Thyroid gland (tissue), 4 donors: ENCODE results near the gene CH25H. TPM values are rescaled to one million over a fixed set of nuclear protein-coding genes. Genes with fewer than 3 reads are reported as not detected.

Experiments used
- DNase-seq, 2 donors: peaks; one replicate each; pipeline ENCODE4 v3.0.0-alpha.2; 2019
- H3K27ac ChIP-seq, 3 donors: fragments of 200-600 bp; sonication (generic); 1 replicate in 2 of 3; 2 replicates in 1 of 3; pipeline ENCODE4 v1.5.1; 2016 to 2019; ENCODE audit warnings: mild to moderate bottlenecking in 1 of 3, moderate library complexity in 1 of 3
- H3K27me3 ChIP-seq: fragments of 200-600 bp; sonication (generic); one replicate; pipeline ENCODE4 v1.5.1; 2019
- H3K36me3 ChIP-seq, 2 donors: fragments of 200-600 bp; sonication (generic); one replicate each; pipeline ENCODE4 v1.5.1; 2016 to 2019
- H3K4me1 ChIP-seq, 2 donors: fragments of 200-600 bp; sonication (generic); one replicate each; pipeline ENCODE4 v1.5.1; 2017 to 2019
- H3K4me3 ChIP-seq, 3 donors: fragments of 200-600 bp; sonication (generic); replicated peaks in 1 of 3; 1 replicate in 2 of 3; 2 replicates in 1 of 3; pipeline ENCODE4 v1.5.1; 2016; ENCODE audit warnings: mild to moderate bottlenecking in 1 of 3
- H3K9me3 ChIP-seq: fragments of 200-600 bp; sonication (generic); one replicate; pipeline ENCODE4 v1.5.1; 2017
- CTCF ChIP-seq, 6 experiments: fragments of 200-600 bp in 3 of 6; fragments of 450-650 bp in 3 of 6; sonication (generic) in 3 of 6; IDR thresholded peaks; one replicate each; pipeline ENCODE4 v1.5.1; 2016 to 2019; ENCODE audit warnings: antibody characterized with exemption in 6 of 6, mild to moderate bottlenecking in 2 of 6, inconsistent platforms in 1 of 6, moderate library complexity in 1 of 6
- POLR2A ChIP-seq, 2 donors: fragments of 450-650 bp; IDR thresholded peaks; one replicate each; pipeline ENCODE4 v1.6.1; 2017; ENCODE audit warnings: antibody characterized with exemption in 2 of 2, mild to moderate bottlenecking in 2 of 2, moderate library complexity in 1 of 2
- WGBS, 2 donors: methylation state at CpG; one replicate each; pipeline ENCODE4 v1.1.5; 2017; 5-methylcytosine and 5-hydroxymethylcytosine counted together
- intact Hi-C: fragments of 100-400 bp; cut with DNase I; formaldehyde crosslinking; loops from one replicate; pipeline ENCODE4 v1.15.1; 2023
- total RNA-seq, 4 donors: library from RNA; depleted of rRNA; stranded (reverse); fragments of >200 nt; gene quantifications; one replicate each; pipeline ENCODE4 v1.2.3, GENCODE V29; 2016

The CH25H gene
- total RNA-seq, 4 donors from 2014 or later = 0.44 to 6.3 (median 3.4) TPM; not detected in 1

GRCh38 chr10:89159761-89160160, 47.4 kb downstream of the CH25H start:
- no peak for TF ChIP-seq POLR2A (IDR thresholded peaks at IDR 0.05)
- TF ChIP-seq CTCF (IDR thresholded peaks at IDR 0.05) = no peak
- Histone ChIP-seq H3K4me3 (no peak overlapping the region), H3K9me3 (no peaks in the 10 kb centered on the region), H3K27ac (no peak overlapping the region), H3K27me3 (no peaks in the 10 kb centered on the region), H3K36me3 (no peaks in the 10 kb centered on the region), H3K4me1 (no peaks in the 10 kb centered on the region)
- WGBS, 2 donors = 84% methylated on average over 1 of the region's 1 CpG
- no peak for DNase-seq
- intact Hi-C loops = no loop called here

GRCh38 chr10:89159316-89159715, 47.8 kb downstream of the CH25H start:
- no peak overlapping the region for H3K27ac ChIP-seq
- DNase-seq = no peak
- no peak overlapping the region for H3K4me3 ChIP-seq
- intact Hi-C loops = no loop called here
- H3K27me3 ChIP-seq = no peaks in the 10 kb centered on the region
- no peaks in the 10 kb centered on the region for H3K36me3 ChIP-seq
- no peaks in the 10 kb centered on the region for H3K9me3 ChIP-seq
- no peak for TF ChIP-seq CTCF (IDR thresholded peaks at IDR 0.05)
- TF ChIP-seq POLR2A (IDR thresholded peaks at IDR 0.05) = no peak
- no peaks in the 10 kb centered on the region for H3K4me1 ChIP-seq

- H3K4me3 ChIP-seq = no peak overlapping the region
- no peaks in the 10 kb centered on the region for H3K4me1 ChIP-seq
- no peaks in the 10 kb centered on the region for H3K27me3 ChIP-seq
- TF ChIP-seq POLR2A (IDR thresholded peaks at IDR 0.05) = no peak
- no peak for TF ChIP-seq CTCF (IDR thresholded peaks at IDR 0.05)
- DNase-seq = no peak
- no peaks in the 10 kb centered on the region for H3K36me3 ChIP-seq
- intact Hi-C loops = no loop called here
- H3K27ac ChIP-seq = no peak overlapping the region
- H3K9me3 ChIP-seq = no peaks in the 10 kb centered on the region
Observed at GRCh38 chr10:89158446-89158845, 48.7 kb downstream of the CH25H start.

GRCh38 chr10:89156161-89156835, 50.8 kb downstream of the CH25H start:
- Histone ChIP-seq H3K36me3 (no peaks in the 10 kb centered on the region), H3K4me1 (no peaks in the 10 kb centered on the region), H3K4me3 (no peak overlapping the region), H3K27ac (no peak overlapping the region), H3K9me3 (no peaks in the 10 kb centered on the region), H3K27me3 (no peaks in the 10 kb centered on the region)
- intact Hi-C loops = no loop called here
- DNase-seq = no peak
- WGBS, 2 donors = 83 to 87% methylated on average over 5 of the region's 5 CpGs
- no peak for TF ChIP-seq POLR2A (IDR thresholded peaks at IDR 0.05)
- TF ChIP-seq CTCF (IDR thresholded peaks at IDR 0.05) = no peak

Other genes with a start within 250 kb of the CH25H start
- gene FAS, start 216.5 kb downstream of the CH25H start, total RNA-seq = 10 to 100 TPM in 3 of 4 donors, 1 to 10 TPM in 1; 9.4 to 34.1 (median 17.4) TPM
- gene LIPA, start 44.5 kb upstream of the CH25H start, total RNA-seq = 10 to 100 TPM; 29.1 to 45.8 (median 33.9) TPM
- 1 to 10 TPM; 3.4 to 5.4 (median 4.6) TPM for gene IFIT2, start 94.7 kb upstream of the CH25H start, total RNA-seq
- 10 to 100 TPM in 1 of 4 donors, 1 to 10 TPM in 3; 5.9 to 11.4 (median 8.8) TPM for gene IFIT3, start 120.7 kb upstream of the CH25H start, total RNA-seq
- not detected for gene IFIT1B, start 170.7 kb upstream of the CH25H start, total RNA-seq
- 10 to 100 TPM in 2 of 4 donors, 1 to 10 TPM in 2; 5.5 to 15.9 (median 10.0) TPM for gene IFIT1, start 185.3 kb upstream of the CH25H start, total RNA-seq
- 10 to 100 TPM; 13.7 to 23.0 (median 17.1) TPM for gene IFIT5, start 207.3 kb upstream of the CH25H start, total RNA-seq